AG09309 (cell line): Measurements from ENCODE around the gene USP50.
"Not testable (repeated sequence)": the region's sequence is repeated elsewhere in the genome, so short reads cannot be mapped to it uniquely, and the experiment has no call there.

Experiments
- DNase-seq: peaks from one replicate; pipeline ENCODE4 v3.0.0-alpha.2; 2010; ENCODE audit warnings: low read depth
- H3K4me3 ChIP-seq: 2 replicates; pipeline ENCODE4 v1.5.1; 2011; ENCODE audit warnings: mild to moderate bottlenecking, low read depth, low read length, moderate library complexity; ENCODE audit not compliant: control insufficient read depth
- CTCF ChIP-seq: IDR thresholded peaks from 2 replicates; pipeline ENCODE4 v1.5.1; 2011; ENCODE audit warnings: mild to moderate bottlenecking, low read depth, low read length, inconsistent platforms; ENCODE audit not compliant: insufficient read depth, control insufficient read depth; ENCODE audit errors: missing control alignments

The USP50 gene

GRCh38 chr15:50496692-50497091, 49.8 kb downstream of the USP50 start:
- no peak overlapping the region for H3K4me3 ChIP-seq
- no peak for TF ChIP-seq CTCF
- DNase-seq = no peak

- not testable (repeated sequence) for H3K4me3 ChIP-seq, DNase-seq
Measured at GRCh38 chr15:50494547-50494946, 51.9 kb downstream of the USP50 start.

GRCh38 chr15:50493625-50494024, 52.8 kb downstream of the USP50 start:
- no peak overlapping the region for H3K4me3 ChIP-seq
- TF ChIP-seq CTCF = no peak
- DNase-seq = no peak

- no peak for DNase-seq
- TF ChIP-seq CTCF = no peak
- H3K4me3 ChIP-seq = no peak overlapping the region
Measured at GRCh38 chr15:50487287-50487686, 59.2 kb downstream of the USP50 start.

- no peak for TF ChIP-seq CTCF
- H3K4me3 ChIP-seq = no peak overlapping the region
- no peak for DNase-seq
Measured at GRCh38 chr15:50485389-50485788, 61.1 kb downstream of the USP50 start.

- TF ChIP-seq CTCF = no peak
- no peak for DNase-seq
- no peak overlapping the region for H3K4me3 ChIP-seq
Measured at GRCh38 chr15:50484781-50485180, 61.7 kb downstream of the USP50 start.

- H3K4me3 ChIP-seq = no peak overlapping the region
- TF ChIP-seq CTCF = no peak
- no peak for DNase-seq
Measured at GRCh38 chr15:50476143-50476542, 70.3 kb downstream of the USP50 start.

GRCh38 chr15:50471072-50471471, 75.4 kb downstream of the USP50 start:
- TF ChIP-seq CTCF = no peak
- H3K4me3 ChIP-seq = no peak overlapping the region
- DNase-seq = no peak
